HepG2 (cell line): ENCODE measurements around the gene UCN. TPM values are rescaled to one million over a fixed set of nuclear protein-coding genes. Genes with fewer than 3 reads are reported as not detected.

ENCODE experiments used
- HCFC1 ChIP-seq: fragments of 150-350 bp; IDR thresholded peaks from 2 replicates; pipeline ENCODE4 v1.6.1; 2014; ENCODE audit warnings: low read depth, low read length
- KDM2A ChIP-seq: sonication (generic); formaldehyde crosslinking; IDR thresholded peaks from 2 replicates; pipeline ENCODE4 v1.4.0; 2020; ENCODE audit warnings: low read depth, missing genetic modification reagents, borderline replicate concordance
- MTA1 ChIP-seq: sonication (generic); formaldehyde crosslinking; IDR thresholded peaks from 2 replicates; pipeline ENCODE4 v1.4.0; 2020; ENCODE audit warnings: missing genetic modification reagents, mild to moderate bottlenecking, borderline replicate concordance
- NFATC3 ChIP-seq: sonication (generic); formaldehyde crosslinking; IDR thresholded peaks from 2 replicates; pipeline ENCODE4 v1.5.1; 2020; ENCODE audit warnings: mild to moderate bottlenecking, missing genetic modification reagents
- RXRB ChIP-seq: IDR thresholded peaks from 2 replicates; pipeline ENCODE4 v1.6.1; 2016; ENCODE audit warnings: borderline replicate concordance, missing genetic modification reagents, missing compliant biosample characterization
- SOX5 ChIP-seq: IDR thresholded peaks from 2 replicates; pipeline ENCODE4 v1.6.1; 2016; ENCODE audit warnings: borderline replicate concordance
- TCF12 ChIP-seq, 2 experiments: fragments of 450-650 bp in 1 of 2; sonication (generic) in 1 of 2; formaldehyde crosslinking in 1 of 2; IDR thresholded peaks; 2 replicates each; pipeline versions ENCODE4 v1.6.1 to v1.8.0; 2017 to 2022; ENCODE audit warnings: antibody characterized with exemption in 1 of 2, mild to moderate bottlenecking in 1 of 2, missing genetic modification reagents in 1 of 2, moderate library complexity in 1 of 2
- ZKSCAN5 ChIP-seq: sonication (generic); formaldehyde crosslinking; IDR thresholded peaks from 2 replicates; pipeline ENCODE4 v1.5.1; 2020; ENCODE audit warnings: mild to moderate bottlenecking, missing genetic modification reagents
- ZKSCAN8 ChIP-seq: IDR thresholded peaks from 2 replicates; pipeline ENCODE4 v1.6.1; 2016; ENCODE audit warnings: borderline replicate concordance, missing genetic modification reagents, missing compliant biosample characterization
- ZNF205 ChIP-seq: IDR thresholded peaks from 2 replicates; pipeline ENCODE4 v1.6.1; 2018; ENCODE audit warnings: missing biosample characterization, missing genetic modification reagents
- ZNF230 ChIP-seq: sonication (generic); formaldehyde crosslinking; IDR thresholded peaks from 2 replicates; pipeline ENCODE4 v1.4.0; 2020; ENCODE audit warnings: mild to moderate bottlenecking, missing genetic modification reagents
- ZNF292 ChIP-seq: sonication (generic); formaldehyde crosslinking; IDR thresholded peaks from 2 replicates; pipeline ENCODE4 v1.8.1; 2022; ENCODE audit warnings: mild to moderate bottlenecking, low read depth, missing genetic modification reagents, borderline replicate concordance
- ZNF33A ChIP-seq: sonication (generic); formaldehyde crosslinking; IDR thresholded peaks from 2 replicates; pipeline ENCODE4 v1.5.1; 2020; ENCODE audit warnings: missing genetic modification reagents, mild to moderate bottlenecking, moderate library complexity, borderline replicate concordance
- ZNF367 ChIP-seq: sonication (generic); formaldehyde crosslinking; IDR thresholded peaks from 2 replicates; pipeline ENCODE4 v1.4.0; 2020; ENCODE audit warnings: missing genetic modification reagents, borderline replicate concordance
- ZNF772 ChIP-seq: sonication (generic); formaldehyde crosslinking; IDR thresholded peaks from 2 replicates; pipeline ENCODE4 v1.5.0; 2020; ENCODE audit warnings: mild to moderate bottlenecking, missing genetic modification reagents
- ZNF781 ChIP-seq: sonication (generic); formaldehyde crosslinking; IDR thresholded peaks from 2 replicates; pipeline ENCODE4 v1.5.1; 2020; ENCODE audit warnings: borderline replicate concordance, mild to moderate bottlenecking, missing genetic modification reagents; ENCODE audit errors: not compliant biosample characterization
- polyA plus RNA-seq, 8 experiments: library from polyadenylated mRNA; depleted of rRNA in 3 of 8; stranded (reverse) in 7 of 8; unstranded in 1 of 8; fragments of >200 nt; fragmentation: Illumina TruSeq in 4 of 8; extraction: Trizol in 4 of 8; gene quantifications; 2 replicates each; pipeline versions ENCODE4 v1.2.1 to v1.2.3, GENCODE V29; 2011 to 2016; ENCODE audit warnings: low read depth in 4 of 8, missing spikeins in 1 of 8, mixed read lengths in 1 of 8; ENCODE audit not compliant: insufficient read depth in 1 of 8
- total RNA-seq, 5 experiments: library from RNA; depleted of rRNA; stranded (reverse); fragments of >200 nt; fragmentation: Illumina TruSeq; extraction: Trizol; gene quantifications; 2 replicates each; pipeline ENCODE4 v1.2.3, GENCODE V29; 2016; ENCODE audit warnings: low read depth in 1 of 5
- TF ChIP-seq, protein P1 (sequence below): sonication (generic); formaldehyde crosslinking; IDR thresholded peaks from 2 replicates; pipeline ENCODE4 v1.4.0; 2020; ENCODE audit warnings: missing genetic modification reagents, mild to moderate bottlenecking, borderline replicate concordance
- TF ChIP-seq, protein P2 (sequence below), 2 experiments: sonication (generic) in 1 of 2; formaldehyde crosslinking in 1 of 2; IDR thresholded peaks; 2 replicates each; pipeline versions ENCODE4 v1.4.0 to v1.6.1; 2018 to 2020; ENCODE audit warnings: missing genetic modification reagents in 2 of 2, borderline replicate concordance in 1 of 2, low read depth in 1 of 2, mild to moderate bottlenecking in 1 of 2, missing biosample characterization in 1 of 2
- TF ChIP-seq, protein P3 (sequence below): sonication (generic); formaldehyde crosslinking; IDR thresholded peaks from 2 replicates; pipeline ENCODE4 v1.4.0; 2020; ENCODE audit warnings: missing genetic modification reagents

Gene UCN
- total and polyA plus RNA-seq, 2 of the 13 experiments (the other 11 are each of a cell fraction or from before 2014, with no cell fraction given), result 1.2 to 2.3 TPM

DNA sequence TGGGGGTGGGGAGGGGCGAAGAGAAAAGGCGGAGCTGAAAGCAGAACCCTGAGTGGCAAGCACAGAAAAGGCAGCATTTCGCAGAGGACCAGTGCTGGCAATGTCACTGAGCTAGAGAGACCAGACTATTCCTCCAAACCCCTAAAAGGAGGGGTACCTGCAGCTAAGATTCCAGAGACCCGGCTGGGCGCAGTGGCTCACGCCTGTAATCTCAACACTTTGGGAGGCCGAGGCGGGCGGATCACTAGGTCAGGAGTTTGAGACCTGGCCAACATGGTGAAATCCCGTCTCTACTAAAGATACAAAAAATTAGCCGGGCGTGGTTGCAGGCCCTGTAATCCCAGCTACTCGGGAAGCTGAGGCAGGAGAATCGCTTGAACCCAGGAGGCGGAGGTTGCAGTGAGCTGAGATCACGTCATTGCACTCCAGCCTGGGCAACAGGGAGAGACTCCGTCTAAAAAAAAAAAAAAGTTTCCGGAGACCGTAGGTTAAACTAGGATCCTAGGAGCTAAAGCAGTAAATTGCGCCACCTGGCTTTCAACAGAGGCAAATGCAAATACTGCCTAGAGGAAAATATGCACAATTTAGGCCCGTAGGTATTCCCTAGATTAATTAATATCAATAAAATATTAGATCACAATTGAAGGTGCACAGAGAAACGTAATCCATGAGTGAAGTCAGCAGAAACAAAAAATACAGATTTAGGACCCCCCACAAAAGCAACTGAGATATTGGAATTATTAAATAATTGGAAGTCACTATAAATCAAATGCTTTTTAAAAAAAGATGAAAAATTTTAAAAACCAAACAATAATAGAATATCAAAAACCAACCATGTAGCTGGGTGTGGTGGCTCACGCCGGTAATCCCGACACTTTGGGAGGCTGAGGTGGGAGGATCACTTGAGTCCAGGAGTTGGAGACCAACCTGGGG is 4.9 kb downstream of the UCN start (continued):
- TF ChIP-seq ZNF781 (CRISPR knock-in tag) (peak; percentile 64), KDM2A (0 out of 2 replicates have a peak, but pooled peaks have one; percentile 33), ZNF292 (CRISPR knock-in tag) (peak; percentile 79), ZNF205 (CRISPR knock-in tag) (peak; percentile 66), SOX5 (CRISPR knock-in tag) (0 out of 2 replicates have a peak, but pooled peaks have one; percentile 23), ZNF33A (0 out of 2 replicates have a peak, but pooled peaks have one; percentile 54), ZNF230 (no peak), TCF12 (IDR thresholded peaks at IDR 0.05) (no peak), TCF12 (CRISPR knock-in tag; IDR thresholded peaks at IDR 0.05) (peak; percentile 22; the same call in 1 of the 2 replicates), HCFC1 (no peak), RXRB (CRISPR knock-in tag) (peak; percentile 57; the same call in 1 of the 2 replicates), MTA1 (peak; percentile 48; the same call in 1 of the 2 replicates), ZNF772 (CRISPR knock-in tag) (peak; percentile 56; the same call in 1 of the 2 replicates), NFATC3 (CRISPR knock-in tag) (no peak), ZNF367 (CRISPR knock-in tag) (no peak), ZKSCAN5 (CRISPR knock-in tag) (no peak), ZKSCAN8 (CRISPR knock-in tag) (0 out of 2 replicates have a peak, but pooled peaks have one; percentile 57)
- TF ChIP-seq, protein P1, sequence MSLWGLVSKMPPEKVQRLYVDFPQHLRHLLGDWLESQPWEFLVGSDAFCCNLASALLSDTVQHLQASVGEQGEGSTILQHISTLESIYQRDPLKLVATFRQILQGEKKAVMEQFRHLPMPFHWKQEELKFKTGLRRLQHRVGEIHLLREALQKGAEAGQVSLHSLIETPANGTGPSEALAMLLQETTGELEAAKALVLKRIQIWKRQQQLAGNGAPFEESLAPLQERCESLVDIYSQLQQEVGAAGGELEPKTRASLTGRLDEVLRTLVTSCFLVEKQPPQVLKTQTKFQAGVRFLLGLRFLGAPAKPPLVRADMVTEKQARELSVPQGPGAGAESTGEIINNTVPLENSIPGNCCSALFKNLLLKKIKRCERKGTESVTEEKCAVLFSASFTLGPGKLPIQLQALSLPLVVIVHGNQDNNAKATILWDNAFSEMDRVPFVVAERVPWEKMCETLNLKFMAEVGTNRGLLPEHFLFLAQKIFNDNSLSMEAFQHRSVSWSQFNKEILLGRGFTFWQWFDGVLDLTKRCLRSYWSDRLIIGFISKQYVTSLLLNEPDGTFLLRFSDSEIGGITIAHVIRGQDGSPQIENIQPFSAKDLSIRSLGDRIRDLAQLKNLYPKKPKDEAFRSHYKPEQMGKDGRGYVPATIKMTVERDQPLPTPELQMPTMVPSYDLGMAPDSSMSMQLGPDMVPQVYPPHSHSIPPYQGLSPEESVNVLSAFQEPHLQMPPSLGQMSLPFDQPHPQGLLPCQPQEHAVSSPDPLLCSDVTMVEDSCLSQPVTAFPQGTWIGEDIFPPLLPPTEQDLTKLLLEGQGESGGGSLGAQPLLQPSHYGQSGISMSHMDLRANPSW (CRISPR knock-in tag), result 0 out of 2 replicates have a peak, but pooled peaks have one; percentile 41
- TF ChIP-seq, protein P2, sequence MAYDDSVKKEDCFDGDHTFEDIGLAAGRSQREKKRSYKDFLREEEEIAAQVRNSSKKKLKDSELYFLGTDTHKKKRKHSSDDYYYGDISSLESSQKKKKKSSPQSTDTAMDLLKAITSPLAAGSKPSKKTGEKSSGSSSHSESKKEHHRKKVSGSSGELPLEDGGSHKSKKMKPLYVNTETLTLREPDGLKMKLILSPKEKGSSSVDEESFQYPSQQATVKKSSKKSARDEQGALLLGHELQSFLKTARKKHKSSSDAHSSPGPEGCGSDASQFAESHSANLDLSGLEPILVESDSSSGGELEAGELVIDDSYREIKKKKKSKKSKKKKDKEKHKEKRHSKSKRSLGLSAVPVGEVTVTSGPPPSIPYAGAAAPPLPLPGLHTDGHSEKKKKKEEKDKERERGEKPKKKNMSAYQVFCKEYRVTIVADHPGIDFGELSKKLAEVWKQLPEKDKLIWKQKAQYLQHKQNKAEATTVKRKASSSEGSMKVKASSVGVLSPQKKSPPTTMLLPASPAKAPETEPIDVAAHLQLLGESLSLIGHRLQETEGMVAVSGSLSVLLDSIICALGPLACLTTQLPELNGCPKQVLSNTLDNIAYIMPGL (CRISPR knock-in tag; IDR thresholded peaks at IDR 0.05; ENCODE audit: borderline replicate concordance in 1 of 2, low read depth in 1 of 2), result peak; percentile 82 to 87
- TF ChIP-seq, protein P3, sequence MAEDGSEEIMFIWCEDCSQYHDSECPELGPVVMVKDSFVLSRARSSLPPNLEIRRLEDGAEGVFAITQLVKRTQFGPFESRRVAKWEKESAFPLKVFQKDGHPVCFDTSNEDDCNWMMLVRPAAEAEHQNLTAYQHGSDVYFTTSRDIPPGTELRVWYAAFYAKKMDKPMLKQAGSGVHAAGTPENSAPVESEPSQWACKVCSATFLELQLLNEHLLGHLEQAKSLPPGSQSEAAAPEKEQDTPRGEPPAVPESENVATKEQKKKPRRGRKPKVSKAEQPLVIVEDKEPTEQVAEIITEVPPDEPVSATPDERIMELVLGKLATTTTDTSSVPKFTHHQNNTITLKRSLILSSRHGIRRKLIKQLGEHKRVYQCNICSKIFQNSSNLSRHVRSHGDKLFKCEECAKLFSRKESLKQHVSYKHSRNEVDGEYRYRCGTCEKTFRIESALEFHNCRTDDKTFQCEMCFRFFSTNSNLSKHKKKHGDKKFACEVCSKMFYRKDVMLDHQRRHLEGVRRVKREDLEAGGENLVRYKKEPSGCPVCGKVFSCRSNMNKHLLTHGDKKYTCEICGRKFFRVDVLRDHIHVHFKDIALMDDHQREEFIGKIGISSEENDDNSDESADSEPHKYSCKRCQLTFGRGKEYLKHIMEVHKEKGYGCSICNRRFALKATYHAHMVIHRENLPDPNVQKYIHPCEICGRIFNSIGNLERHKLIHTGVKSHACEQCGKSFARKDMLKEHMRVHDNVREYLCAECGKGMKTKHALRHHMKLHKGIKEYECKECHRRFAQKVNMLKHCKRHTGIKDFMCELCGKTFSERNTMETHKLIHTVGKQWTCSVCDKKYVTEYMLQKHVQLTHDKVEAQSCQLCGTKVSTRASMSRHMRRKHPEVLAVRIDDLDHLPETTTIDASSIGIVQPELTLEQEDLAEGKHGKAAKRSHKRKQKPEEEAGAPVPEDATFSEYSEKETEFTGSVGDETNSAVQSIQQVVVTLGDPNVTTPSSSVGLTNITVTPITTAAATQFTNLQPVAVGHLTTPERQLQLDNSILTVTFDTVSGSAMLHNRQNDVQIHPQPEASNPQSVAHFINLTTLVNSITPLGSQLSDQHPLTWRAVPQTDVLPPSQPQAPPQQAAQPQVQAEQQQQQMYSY (CRISPR knock-in tag), result no peak
